K562 (cell line): ENCODE data around the gene RHOC. TPM values are rescaled to one million over a fixed set of nuclear protein-coding genes. Genes with fewer than 3 reads are reported as not detected.

Source experiments
- CEBPG ChIP-seq, 3 experiments: fragments of 200-800 bp in 1 of 3; sonication (Bioruptor generic) in 1 of 3; sonication (generic) in 1 of 3; formaldehyde crosslinking in 1 of 3; IDR thresholded peaks in 2 of 3; conservative IDR thresholded peaks in 1 of 3; 2 replicates each; pipeline versions ENCODE4 v1.6.1 to v1.8.0; 2016 to 2022; ENCODE audit warnings: missing compliant biosample characterization in 2 of 3, missing genetic modification characterization in 2 of 3, mild to moderate bottlenecking in 1 of 3, missing genetic modification reagents in 1 of 3
- ETV6 ChIP-seq, 3 experiments: fragments of 150-350 bp in 1 of 3; sonication (generic) in 1 of 3; formaldehyde crosslinking in 1 of 3; IDR thresholded peaks; 2 replicates each; pipeline versions ENCODE4 v1.6.1 to v1.8.0; 2014 to 2022; ENCODE audit warnings: borderline replicate concordance in 2 of 3, low read depth in 2 of 3, antibody characterized with exemption in 1 of 3, low read length in 1 of 3, mild to moderate bottlenecking in 1 of 3, missing genetic modification reagents in 1 of 3
- HEY1 ChIP-seq: fragments of 250-450 bp; sonication (Bioruptor Pico); IDR thresholded peaks from 2 replicates; pipeline ENCODE4 v1.5.0; 2020; ENCODE audit warnings: mild to moderate bottlenecking, moderate library complexity, borderline replicate concordance
- KDM5B ChIP-seq: fragments of 200-600 bp; sonication (generic); IDR thresholded peaks from 2 replicates; pipeline ENCODE4 v1.6.1; 2012; ENCODE audit warnings: low read depth, mild to moderate bottlenecking, moderate library complexity, low read length, control low read depth, inconsistent platforms; ENCODE audit not compliant: insufficient replicate concordance
- MCM2 ChIP-seq: fragments of 450-650 bp; IDR thresholded peaks from 2 replicates; pipeline ENCODE4 v1.6.1; 2017; ENCODE audit warnings: low read depth, mild to moderate bottlenecking
- MNT ChIP-seq, 2 experiments: fragments of 450-650 bp; conservative IDR thresholded peaks; 2 replicates each; pipeline ENCODE4 v1.6.1; 2017; ENCODE audit warnings: mild to moderate bottlenecking in 2 of 2, moderate library complexity in 2 of 2
- NFYB ChIP-seq: IDR thresholded peaks from 2 replicates; pipeline ENCODE4 v1.6.1; 2011; ENCODE audit warnings: mild to moderate bottlenecking, moderate library complexity; ENCODE audit not compliant: insufficient read length; ENCODE audit errors: extremely low read depth
- NUFIP1 ChIP-seq: fragments of 450-650 bp; IDR thresholded peaks from 2 replicates; pipeline ENCODE4 v1.6.1; 2018; ENCODE audit not compliant: partially characterized antibody
- RHOXF2B ChIP-seq: fragments of 250-450 bp; sonication (Bioruptor Pico); conservative IDR thresholded peaks from 2 replicates; pipeline ENCODE4 v1.5.1; 2021
- SAFB ChIP-seq: fragments of 200-400 bp; formaldehyde crosslinking; IDR thresholded peaks from 2 replicates; pipeline ENCODE4 v1.6.1; 2017; ENCODE audit warnings: low read depth, low read length, borderline replicate concordance
- SMARCA4 ChIP-seq: fragments of 450-650 bp; IDR thresholded peaks from 2 replicates; pipeline ENCODE4 v1.6.1; 2016
- SREBF2 ChIP-seq: sonication (generic); formaldehyde crosslinking; IDR thresholded peaks from 2 replicates; pipeline ENCODE4 v1.4.0; 2020; ENCODE audit warnings: mild to moderate bottlenecking, missing genetic modification reagents
- SRSF1 ChIP-seq: fragments of 200-400 bp; formaldehyde crosslinking; IDR thresholded peaks from 2 replicates; pipeline ENCODE4 v1.6.1; 2017; ENCODE audit warnings: mild to moderate bottlenecking, low read depth, low read length, moderate library complexity
- XRCC4 ChIP-seq: IDR thresholded peaks from one replicate; pipeline ENCODE4 v1.6.1; 2011; ENCODE audit not compliant: insufficient read depth, insufficient read length; ENCODE audit errors: extremely low read depth
- YY1 ChIP-seq, 3 experiments: IDR thresholded peaks; 2 replicates each; pipeline ENCODE4 v1.6.1; 2011; ENCODE audit warnings: low read length in 2 of 3, mild to moderate bottlenecking in 2 of 3, moderate library complexity in 2 of 3, borderline replicate concordance in 1 of 3, control low read depth in 1 of 3, low read depth in 1 of 3; ENCODE audit not compliant: insufficient read depth in 3 of 3, insufficient replicate concordance in 2 of 3, control insufficient read depth in 1 of 3, insufficient read length in 1 of 3; ENCODE audit errors: extremely low read depth in 1 of 3
- ZBTB12 ChIP-seq: fragments of 250-450 bp; sonication (Bioruptor Pico); IDR thresholded peaks from 2 replicates; pipeline ENCODE4 v1.4.0; 2020
- ZBTB2 ChIP-seq: fragments of 450-650 bp; IDR thresholded peaks from 2 replicates; pipeline ENCODE4 v1.6.1; 2016; ENCODE audit warnings: antibody characterized with exemption
- ZC3H8 ChIP-seq: fragments of 450-650 bp; IDR thresholded peaks from 2 replicates; pipeline ENCODE4 v1.6.1; 2017
- ZNF143 ChIP-seq: sonication (generic); formaldehyde crosslinking; IDR thresholded peaks from 2 replicates; pipeline ENCODE4 v1.9.0; 2022; ENCODE audit warnings: mild to moderate bottlenecking, missing genetic modification reagents
- ZNF24 ChIP-seq: fragments of 450-650 bp; IDR thresholded peaks from 2 replicates; pipeline ENCODE4 v1.6.1; 2016
- ZNF445 ChIP-seq: fragments of 250-450 bp; sonication (Bioruptor Pico); IDR thresholded peaks from 2 replicates; pipeline ENCODE4 v1.4.0; 2020; ENCODE audit warnings: low read depth, mild to moderate bottlenecking, moderate library complexity
- ZNF644 ChIP-seq: fragments of 200-800 bp; sonication (Bioruptor generic); IDR thresholded peaks from 2 replicates; pipeline ENCODE4 v1.6.1; 2016; ENCODE audit warnings: low read depth, missing genetic modification characterization, missing compliant biosample characterization
- polyA plus RNA-seq, 8 experiments: library from polyadenylated mRNA; depleted of rRNA in 4 of 8; stranded (reverse) in 5 of 8; unstranded in 3 of 8; fragments of >200 nt; fragmentation: Nextera tagmentation in 2 of 8; fragmentation: Illumina TruSeq in 1 of 8; extraction: Ambion mirVana in 2 of 8; extraction: Trizol in 1 of 8; gene quantifications; 2 replicates each; pipeline versions ENCODE4 v1.2.1 to v1.2.3, GENCODE V29; 2011 to 2014; ENCODE audit warnings: inconsistent platforms in 1 of 8, missing spikeins in 1 of 8
- total RNA-seq, 7 experiments: library from RNA; depleted of rRNA in 6 of 7; stranded (reverse); fragments of >200 nt in 6 of 7; fragmentation: Illumina TruSeq in 2 of 7; extraction: Trizol in 2 of 7; gene quantifications; 2 replicates each; pipeline versions ENCODE4 v1.2.1 to v1.2.3, GENCODE V29; 2011 to 2021; ENCODE audit warnings: low replicate concordance in 1 of 7

Gene RHOC
- total and polyA plus RNA-seq, 9 of the 15 experiments (the other 6 are each of a cell fraction or from before 2014, with no cell fraction given), result 35.2 to 364 (median 204) TPM

- 0 out of 2 replicates have a peak, but pooled peaks have one; percentile 7 for TF ChIP-seq CEBPG (CRISPR knock-in tag; IDR thresholded peaks at IDR 0.05)
- TF ChIP-seq CEBPG (tag; conservative IDR thresholded peaks at IDR 0.05 in 1 of 2, IDR thresholded peaks at IDR 0.05 in 1 of 2), result no peak
- no peak for TF ChIP-seq XRCC4
- no peak for TF ChIP-seq ZNF143 (CRISPR knock-in tag)
- TF ChIP-seq SAFB, result no peak
- TF ChIP-seq ZBTB12 (CRISPR knock-in tag), result no peak
- peak; percentile 23 for TF ChIP-seq KDM5B
- no peak for TF ChIP-seq SREBF2
- no peak for TF ChIP-seq MCM2
- TF ChIP-seq SRSF1, result no peak
- no peak for TF ChIP-seq ZNF644 (tag)
- peak in 1 of 2 experiments; percentile 84; a peak in 3 of 4 replicates for TF ChIP-seq ETV6 (IDR thresholded peaks at IDR 0.05; ENCODE audit: borderline replicate concordance in 1 of 2, low read depth in 2 of 2, low read length in 1 of 2)
- no peak for TF ChIP-seq ETV6 (CRISPR knock-in tag; IDR thresholded peaks at IDR 0.05; ENCODE audit: borderline replicate concordance)
- TF ChIP-seq NFYB, result no peak
- TF ChIP-seq ZC3H8, result no peak
- peak; percentile 96 for TF ChIP-seq SMARCA4
- TF ChIP-seq ZNF445, result no peak
- TF ChIP-seq ZNF24, result 0 out of 2 replicates have a peak, but pooled peaks have one; percentile 6
- TF ChIP-seq ZBTB2, result peak; percentile 90
- 0 out of 2 replicates have a peak, but pooled peaks have one; percentile 22 for TF ChIP-seq HEY1 (CRISPR knock-in tag)
- TF ChIP-seq RHOXF2B (CRISPR knock-in tag), result no peak
- TF ChIP-seq NUFIP1, result peak; percentile 59
- peak; percentile 66 to 90 for TF ChIP-seq MNT (conservative IDR thresholded peaks at IDR 0.05)
- no peak for TF ChIP-seq YY1 (IDR thresholded peaks at IDR 0.05; ENCODE audit: borderline replicate concordance in 1 of 3, control insufficient read depth in 1 of 3, extremely low read depth in 1 of 3, insufficient read depth in 3 of 3, insufficient read length in 1 of 3, insufficient replicate concordance in 2 of 3, low read depth in 1 of 3, low read length in 2 of 3)
Measured at GRCh38 chr1:112700290-112701226, 6.4 kb downstream of the RHOC start (continued).
